ENCODE measurements around the gene DMRTC2.

DNA sequence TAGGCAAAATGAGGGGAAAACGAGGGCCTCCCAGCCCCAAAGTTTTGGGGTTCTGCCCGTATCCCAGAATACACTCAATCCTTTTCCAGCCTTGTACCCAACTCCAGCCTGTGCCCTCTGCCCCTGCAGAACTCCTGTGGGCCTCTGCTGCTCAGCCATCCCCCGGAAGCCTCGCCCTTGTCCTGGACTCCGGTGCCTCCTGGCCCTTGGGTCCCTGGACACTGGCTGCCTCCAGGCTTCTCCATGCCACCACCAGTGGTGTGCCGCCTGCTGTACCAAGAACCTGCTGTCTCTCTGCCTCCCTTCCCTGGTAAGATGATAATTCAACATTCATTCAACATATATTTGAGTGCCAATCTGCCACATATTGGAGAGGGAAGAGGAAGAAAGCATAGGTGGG is 3.8 kb downstream of the DMRTC2 start:
- TF ChIP-seq, protein P1, sequence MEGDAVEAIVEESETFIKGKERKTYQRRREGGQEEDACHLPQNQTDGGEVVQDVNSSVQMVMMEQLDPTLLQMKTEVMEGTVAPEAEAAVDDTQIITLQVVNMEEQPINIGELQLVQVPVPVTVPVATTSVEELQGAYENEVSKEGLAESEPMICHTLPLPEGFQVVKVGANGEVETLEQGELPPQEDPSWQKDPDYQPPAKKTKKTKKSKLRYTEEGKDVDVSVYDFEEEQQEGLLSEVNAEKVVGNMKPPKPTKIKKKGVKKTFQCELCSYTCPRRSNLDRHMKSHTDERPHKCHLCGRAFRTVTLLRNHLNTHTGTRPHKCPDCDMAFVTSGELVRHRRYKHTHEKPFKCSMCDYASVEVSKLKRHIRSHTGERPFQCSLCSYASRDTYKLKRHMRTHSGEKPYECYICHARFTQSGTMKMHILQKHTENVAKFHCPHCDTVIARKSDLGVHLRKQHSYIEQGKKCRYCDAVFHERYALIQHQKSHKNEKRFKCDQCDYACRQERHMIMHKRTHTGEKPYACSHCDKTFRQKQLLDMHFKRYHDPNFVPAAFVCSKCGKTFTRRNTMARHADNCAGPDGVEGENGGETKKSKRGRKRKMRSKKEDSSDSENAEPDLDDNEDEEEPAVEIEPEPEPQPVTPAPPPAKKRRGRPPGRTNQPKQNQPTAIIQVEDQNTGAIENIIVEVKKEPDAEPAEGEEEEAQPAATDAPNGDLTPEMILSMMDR (IDR thresholded peaks at IDR 0.05), result no peak
- no peak for TF ChIP-seq POLR2A (IDR thresholded peaks at IDR 0.05)
